Stimulated activated CD8-positive, alpha-beta memory T cell treated with anti-CD3 and anti-CD28 coated beads, Interleukin-4, amount 100 ng/mL, for 1 hour (primary cell): ENCODE measurements around the gene AKIRIN1.
"Not testable (repeated sequence)": the region's sequence is repeated elsewhere in the genome, so short reads cannot be mapped to it uniquely, and the experiment has no call there.

Experiments used
- DNase-seq, 2 donors: peaks; one replicate each; pipeline ENCODE4 v3.0.0-alpha.2; 2020; ENCODE audit warnings: low read depth in 2 of 2, low spot score in 1 of 2

Gene AKIRIN1

DNA sequence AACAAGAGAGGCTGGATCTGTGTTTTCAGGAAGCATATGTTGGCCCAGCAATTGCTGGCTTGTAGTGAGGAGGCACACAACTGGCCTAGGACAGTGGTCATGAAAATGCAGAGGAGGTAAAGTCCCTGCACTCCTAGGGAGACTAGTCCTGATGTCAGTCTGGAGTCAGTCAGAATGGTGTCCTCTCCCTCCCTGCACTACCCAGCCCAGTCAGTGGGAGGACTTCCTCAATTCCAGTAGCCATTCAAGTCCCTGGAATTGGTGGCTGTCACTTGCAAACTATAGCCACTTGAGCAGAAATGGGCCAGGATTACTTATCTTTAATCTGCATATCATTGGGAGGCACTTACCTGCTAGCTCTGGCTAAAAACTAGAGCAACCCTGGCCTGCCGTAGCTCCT, 53.7 kb downstream of the AKIRIN1 start:
- DNase-seq, result no peak

DNA sequence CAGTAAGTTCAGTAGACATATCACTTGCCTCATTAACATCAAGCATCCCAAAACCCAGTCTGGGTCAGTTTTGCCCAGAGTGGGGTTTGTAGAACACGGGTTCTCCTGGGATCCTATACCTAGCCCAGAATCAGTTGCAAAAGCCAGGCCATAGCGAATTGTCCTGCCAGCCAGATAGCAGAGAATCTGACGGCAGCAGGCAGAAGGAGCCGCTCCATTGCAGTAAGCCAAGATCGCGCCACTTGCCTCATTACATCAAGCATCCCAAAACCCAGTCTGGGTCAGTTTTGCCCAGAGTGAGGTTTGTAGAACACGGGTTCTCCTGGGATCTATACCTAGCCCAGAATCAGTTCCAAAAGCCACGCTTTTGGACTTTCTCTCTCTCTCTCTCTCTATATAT, 54.2 kb downstream of the AKIRIN1 start:
- DNase-seq, result no peak

DNA sequence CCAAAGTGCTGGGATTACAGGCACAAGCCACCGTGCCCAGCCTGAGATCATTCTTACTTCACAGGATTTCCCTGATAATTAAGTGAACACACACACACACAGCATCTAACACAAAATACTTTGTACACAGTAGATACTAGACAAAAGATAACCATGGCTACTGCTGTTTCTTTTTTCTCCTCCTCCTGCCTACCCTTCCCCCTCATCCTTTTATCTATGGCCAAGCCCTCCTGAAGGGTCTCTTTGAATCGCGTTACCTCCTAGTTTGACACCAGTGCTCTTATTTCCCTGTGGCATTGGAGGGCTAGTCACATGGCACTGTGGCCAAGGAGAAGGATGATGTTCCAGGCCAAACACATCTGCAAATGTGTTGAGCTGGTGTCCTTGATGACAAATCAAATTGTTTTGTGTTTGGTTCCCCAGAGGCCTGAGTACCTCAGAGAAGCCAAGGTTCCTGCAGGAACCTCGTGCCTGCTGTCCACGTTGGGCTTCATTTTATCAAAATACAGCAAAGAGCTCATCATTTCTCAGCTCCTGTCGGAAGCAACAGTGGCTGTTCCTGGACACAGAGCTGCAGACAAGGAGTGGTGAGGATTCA, 55.6 kb downstream of the AKIRIN1 start:
- DNase-seq, result no peak

DNA sequence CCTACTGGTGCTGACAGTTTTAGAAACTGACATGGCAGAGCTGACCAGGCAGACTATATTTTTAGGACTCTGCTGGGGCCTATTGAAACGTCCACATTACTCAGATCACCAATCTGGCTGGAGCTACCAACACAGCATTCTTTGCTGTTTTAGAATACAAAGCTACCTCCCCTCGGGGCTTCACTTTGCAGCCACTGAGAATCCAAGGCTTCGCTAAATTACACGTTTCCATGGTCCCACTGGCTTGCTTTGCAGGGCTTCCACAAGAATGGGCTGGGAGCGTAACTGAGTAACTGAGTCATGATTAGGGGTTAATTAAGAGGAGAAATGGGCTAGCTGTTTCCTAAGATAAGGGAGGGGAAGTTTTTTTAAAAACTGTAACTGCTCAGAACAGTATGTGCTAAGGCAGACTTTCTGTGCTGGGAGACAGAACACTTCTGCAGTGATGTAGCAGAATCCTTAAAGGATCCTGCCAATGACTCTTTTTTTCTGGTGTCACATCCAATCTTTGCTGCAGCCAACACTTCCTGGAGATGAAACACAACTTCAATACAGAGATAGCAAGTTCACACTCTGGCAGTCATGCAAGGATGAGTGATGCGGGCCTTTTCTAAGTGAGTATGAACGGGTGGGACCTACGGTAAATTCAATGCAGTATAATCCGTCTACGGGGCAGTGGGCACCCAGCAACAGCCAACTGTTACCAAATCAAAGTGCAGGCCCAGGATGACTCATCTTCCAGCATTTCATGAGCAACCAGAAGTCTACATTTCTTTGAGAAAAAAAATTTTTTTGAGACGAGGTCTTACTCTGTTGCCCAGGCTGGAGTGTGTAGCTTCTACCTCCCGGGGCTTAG, 56.5 kb downstream of the AKIRIN1 start:
- no peak for DNase-seq

GRCh38 chr1:39048745-39049370, 57.8 kb downstream of the AKIRIN1 start:
- no peak for DNase-seq

GRCh38 chr1:39050001-39050400, 58.9 kb downstream of the AKIRIN1 start:
- DNase-seq, result no peak

DNA sequence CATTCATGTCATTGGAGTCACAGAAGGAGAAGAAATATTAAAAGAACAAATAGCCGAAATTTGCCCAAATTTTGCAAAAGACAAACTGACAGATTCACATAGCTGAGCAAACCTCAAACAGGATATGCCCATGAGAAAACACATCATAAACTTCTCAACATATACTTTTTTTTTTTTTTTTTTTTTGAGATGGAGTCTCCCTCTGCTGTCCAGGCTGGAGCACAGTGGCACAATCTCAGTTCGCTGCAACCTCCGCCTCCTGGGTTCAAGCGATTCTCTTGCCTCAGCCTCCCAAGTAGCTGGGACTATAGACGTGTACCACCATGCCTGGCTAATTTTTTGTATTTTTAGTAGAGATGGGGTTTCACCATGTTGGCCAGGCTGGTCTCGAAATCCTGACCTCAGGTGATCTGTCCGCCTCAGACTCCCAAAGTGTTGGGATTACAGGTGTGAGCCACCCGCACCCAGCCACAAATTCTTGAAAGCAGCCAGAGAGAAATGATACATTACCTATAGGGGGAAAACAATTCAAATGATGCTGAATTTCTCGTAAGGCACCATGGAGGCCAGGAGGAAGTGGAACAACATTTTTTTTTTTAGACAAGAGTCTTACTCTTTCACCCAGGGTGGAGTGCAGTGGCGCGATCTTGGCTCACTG, 60.2 kb downstream of the AKIRIN1 start:
- DNase-seq, result not testable (repeated sequence)

DNA sequence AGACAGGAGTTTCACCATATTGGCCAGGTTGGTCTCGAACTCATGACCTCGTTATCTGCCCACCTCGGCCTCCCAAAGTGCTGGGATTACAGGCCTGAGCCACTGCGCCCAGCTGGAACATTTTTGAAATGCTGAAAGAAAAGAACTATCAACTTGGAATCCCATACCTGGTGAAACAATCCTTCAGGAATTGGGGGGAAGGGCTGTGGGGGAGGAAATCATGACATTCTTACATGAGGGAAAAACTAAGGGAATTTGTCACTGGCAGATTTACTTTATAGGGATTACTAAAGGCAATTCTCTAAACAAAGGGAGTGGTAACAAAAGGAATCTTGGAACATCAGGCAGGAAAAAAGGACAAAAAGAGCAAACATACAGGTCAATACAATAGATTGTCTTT, 60.9 kb downstream of the AKIRIN1 start:
- no peak for DNase-seq

GRCh38 chr1:39055213-39055710, 64.2 kb downstream of the AKIRIN1 start:
- DNase-seq, result not testable (repeated sequence)
